ENCODE data around the gene ZNF888. TPM values are rescaled to one million over a fixed set of nuclear protein-coding genes. Genes with fewer than 3 reads are reported as not detected.

Gene ZNF888
- total and polyA plus RNA-seq, 9 of the 15 experiments (the other 6 are each of a cell fraction or from before 2014, with no cell fraction given), result 1.6 to 13.3 (median 9.9) TPM

DNA sequence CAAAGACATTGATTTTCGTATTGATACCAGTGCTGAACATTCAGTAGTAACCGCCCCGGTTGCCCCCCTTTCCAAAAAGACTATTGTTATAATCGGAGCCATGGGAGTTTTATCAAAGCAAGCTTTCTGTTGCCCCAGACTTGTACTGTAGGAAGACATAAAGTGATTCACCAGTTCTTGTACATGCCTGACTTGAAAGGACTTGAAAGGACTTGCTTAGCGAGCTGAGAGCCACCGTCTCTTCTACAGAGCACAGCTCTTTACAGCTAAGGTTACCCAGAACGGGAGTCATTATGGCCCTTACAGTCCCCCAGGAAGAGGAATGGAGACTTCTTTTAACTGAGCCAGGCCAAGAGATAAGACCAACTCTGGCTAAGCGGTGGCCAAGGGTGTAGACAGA is 34.4 kb upstream of the ZNF888 start:
- no peak for ATAC-seq
- 81% methylated on average over 8 of the region's 8 CpGs for WGBS (ENCODE audit: insufficient coverage, low coverage, missing lambda C conversion rate)
- in situ Hi-C loops (cut with MboI) (no loop called here), intact Hi-C loops (cut with micrococcal nuclease) (no loop called here)
- H3K9me1 ChIP-seq (ENCODE audit: control insufficient read depth, insufficient read depth, low read length), result no peaks in the 10 kb centered on the region
- no peaks in the 10 kb centered on the region for H4K20me1 ChIP-seq (replicated peaks; ENCODE audit: control insufficient read depth, insufficient read depth, low read length)
- peaks cover 69% of the 10 kb centered on the region for H3K36me3 ChIP-seq (ENCODE audit: control insufficient read depth, insufficient read depth, low read length)
- peaks cover 30% of the 10 kb centered on the region for H3K9me3 ChIP-seq (replicated peaks; ENCODE audit: control insufficient read depth, insufficient read depth, low read depth, low read length)
- H3K4me3 ChIP-seq, result no peak overlapping the region
- FAIRE-seq, result no peak
- ChIA-PET CTCF (ENCODE audit: low intra/inter-chr PET ratio) (interaction anchor here (0.6 kb wide), 1 partner anchor 36 kb away, joined by 3 read pairs; no protein-coding TSS in a partner anchor), POLR2A (no interaction called here)
- no peak for DNase-seq (ENCODE audit: extremely low read depth in 1 of 4, low spot score in 3 of 4)
- no peak overlapping the region for H3K9ac ChIP-seq (ENCODE audit: insufficient read depth in 1 of 2, low read depth in 2 of 2, low read length in 2 of 2)
- BruUV-seq (replicated peaks), result no TSS peak
- H3K27ac ChIP-seq (ENCODE audit: extremely low read depth, low read depth, low read length), result no peak overlapping the region
- H3K79me2 ChIP-seq (ENCODE audit: control insufficient read depth, insufficient read depth, low read length), result peaks cover 51% of the 10 kb centered on the region
- H3K27me3 ChIP-seq (ENCODE audit: control insufficient read depth in 2 of 2, insufficient read depth in 2 of 2, low read length in 2 of 2), result no peaks in the 10 kb centered on the region
- peaks cover 0 to 8% of the 10 kb centered on the region in 2 experiments; a peak in 3 of 5 replicates for H3K4me1 ChIP-seq (replicated peaks in 1 of 2; ENCODE audit: control insufficient read depth in 2 of 2, insufficient read depth in 2 of 2, low read length in 2 of 2)
- no peak overlapping the region for H3K4me2 ChIP-seq (ENCODE audit: insufficient read depth, low read length)
- H2AFZ ChIP-seq (ENCODE audit: low read depth, low read length), result no peak overlapping the region
- TF ChIP-seq, protein P1, sequence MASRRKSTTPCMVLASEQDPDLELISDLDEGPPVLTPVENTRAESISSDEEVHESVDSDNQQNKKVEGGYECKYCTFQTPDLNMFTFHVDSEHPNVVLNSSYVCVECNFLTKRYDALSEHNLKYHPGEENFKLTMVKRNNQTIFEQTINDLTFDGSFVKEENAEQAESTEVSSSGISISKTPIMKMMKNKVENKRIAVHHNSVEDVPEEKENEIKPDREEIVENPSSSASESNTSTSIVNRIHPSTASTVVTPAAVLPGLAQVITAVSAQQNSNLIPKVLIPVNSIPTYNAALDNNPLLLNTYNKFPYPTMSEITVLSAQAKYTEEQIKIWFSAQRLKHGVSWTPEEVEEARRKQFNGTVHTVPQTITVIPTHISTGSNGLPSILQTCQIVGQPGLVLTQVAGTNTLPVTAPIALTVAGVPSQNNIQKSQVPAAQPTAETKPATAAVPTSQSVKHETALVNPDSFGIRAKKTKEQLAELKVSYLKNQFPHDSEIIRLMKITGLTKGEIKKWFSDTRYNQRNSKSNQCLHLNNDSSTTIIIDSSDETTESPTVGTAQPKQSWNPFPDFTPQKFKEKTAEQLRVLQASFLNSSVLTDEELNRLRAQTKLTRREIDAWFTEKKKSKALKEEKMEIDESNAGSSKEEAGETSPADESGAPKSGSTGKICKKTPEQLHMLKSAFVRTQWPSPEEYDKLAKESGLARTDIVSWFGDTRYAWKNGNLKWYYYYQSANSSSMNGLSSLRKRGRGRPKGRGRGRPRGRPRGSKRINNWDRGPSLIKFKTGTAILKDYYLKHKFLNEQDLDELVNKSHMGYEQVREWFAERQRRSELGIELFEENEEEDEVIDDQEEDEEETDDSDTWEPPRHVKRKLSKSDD (conservative IDR thresholded peaks at IDR 0.05; ENCODE audit: low read length), result no peak
- no peak for TF ChIP-seq YY1 (IDR thresholded peaks at IDR 0.05; ENCODE audit: borderline replicate concordance in 1 of 3, control insufficient read depth in 1 of 3, extremely low read depth in 1 of 3, insufficient read depth in 3 of 3, insufficient read length in 1 of 3, insufficient replicate concordance in 2 of 3, low read depth in 1 of 3, low read length in 2 of 3)
- no peak for TF ChIP-seq NFRKB (IDR thresholded peaks at IDR 0.05; ENCODE audit: low read depth)
- no peak for TF ChIP-seq ZNF263 (CRISPR knock-in tag; IDR thresholded peaks at IDR 0.05; ENCODE audit: borderline replicate concordance)
- no peak for TF ChIP-seq ZNF12 (CRISPR knock-in tag; IDR thresholded peaks at IDR 0.05)
- TF ChIP-seq PCBP1 (IDR thresholded peaks at IDR 0.05; ENCODE audit: low read depth, low read length, poor library complexity, severe bottlenecking), result no peak
- TF ChIP-seq, protein P2, sequence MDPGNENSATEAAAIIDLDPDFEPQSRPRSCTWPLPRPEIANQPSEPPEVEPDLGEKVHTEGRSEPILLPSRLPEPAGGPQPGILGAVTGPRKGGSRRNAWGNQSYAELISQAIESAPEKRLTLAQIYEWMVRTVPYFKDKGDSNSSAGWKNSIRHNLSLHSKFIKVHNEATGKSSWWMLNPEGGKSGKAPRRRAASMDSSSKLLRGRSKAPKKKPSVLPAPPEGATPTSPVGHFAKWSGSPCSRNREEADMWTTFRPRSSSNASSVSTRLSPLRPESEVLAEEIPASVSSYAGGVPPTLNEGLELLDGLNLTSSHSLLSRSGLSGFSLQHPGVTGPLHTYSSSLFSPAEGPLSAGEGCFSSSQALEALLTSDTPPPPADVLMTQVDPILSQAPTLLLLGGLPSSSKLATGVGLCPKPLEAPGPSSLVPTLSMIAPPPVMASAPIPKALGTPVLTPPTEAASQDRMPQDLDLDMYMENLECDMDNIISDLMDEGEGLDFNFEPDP (CRISPR knock-in tag; IDR thresholded peaks at IDR 0.05), result no peak
- TF ChIP-seq, protein P3, sequence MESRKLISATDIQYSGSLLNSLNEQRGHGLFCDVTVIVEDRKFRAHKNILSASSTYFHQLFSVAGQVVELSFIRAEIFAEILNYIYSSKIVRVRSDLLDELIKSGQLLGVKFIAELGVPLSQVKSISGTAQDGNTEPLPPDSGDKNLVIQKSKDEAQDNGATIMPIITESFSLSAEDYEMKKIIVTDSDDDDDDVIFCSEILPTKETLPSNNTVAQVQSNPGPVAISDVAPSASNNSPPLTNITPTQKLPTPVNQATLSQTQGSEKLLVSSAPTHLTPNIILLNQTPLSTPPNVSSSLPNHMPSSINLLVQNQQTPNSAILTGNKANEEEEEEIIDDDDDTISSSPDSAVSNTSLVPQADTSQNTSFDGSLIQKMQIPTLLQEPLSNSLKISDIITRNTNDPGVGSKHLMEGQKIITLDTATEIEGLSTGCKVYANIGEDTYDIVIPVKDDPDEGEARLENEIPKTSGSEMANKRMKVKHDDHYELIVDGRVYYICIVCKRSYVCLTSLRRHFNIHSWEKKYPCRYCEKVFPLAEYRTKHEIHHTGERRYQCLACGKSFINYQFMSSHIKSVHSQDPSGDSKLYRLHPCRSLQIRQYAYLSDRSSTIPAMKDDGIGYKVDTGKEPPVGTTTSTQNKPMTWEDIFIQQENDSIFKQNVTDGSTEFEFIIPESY (CRISPR knock-in tag; IDR thresholded peaks at IDR 0.05), result no peak
- TF ChIP-seq, protein P4, sequence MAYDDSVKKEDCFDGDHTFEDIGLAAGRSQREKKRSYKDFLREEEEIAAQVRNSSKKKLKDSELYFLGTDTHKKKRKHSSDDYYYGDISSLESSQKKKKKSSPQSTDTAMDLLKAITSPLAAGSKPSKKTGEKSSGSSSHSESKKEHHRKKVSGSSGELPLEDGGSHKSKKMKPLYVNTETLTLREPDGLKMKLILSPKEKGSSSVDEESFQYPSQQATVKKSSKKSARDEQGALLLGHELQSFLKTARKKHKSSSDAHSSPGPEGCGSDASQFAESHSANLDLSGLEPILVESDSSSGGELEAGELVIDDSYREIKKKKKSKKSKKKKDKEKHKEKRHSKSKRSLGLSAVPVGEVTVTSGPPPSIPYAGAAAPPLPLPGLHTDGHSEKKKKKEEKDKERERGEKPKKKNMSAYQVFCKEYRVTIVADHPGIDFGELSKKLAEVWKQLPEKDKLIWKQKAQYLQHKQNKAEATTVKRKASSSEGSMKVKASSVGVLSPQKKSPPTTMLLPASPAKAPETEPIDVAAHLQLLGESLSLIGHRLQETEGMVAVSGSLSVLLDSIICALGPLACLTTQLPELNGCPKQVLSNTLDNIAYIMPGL (CRISPR knock-in tag; IDR thresholded peaks at IDR 0.05), result no peak
- TF ChIP-seq, protein P5, sequence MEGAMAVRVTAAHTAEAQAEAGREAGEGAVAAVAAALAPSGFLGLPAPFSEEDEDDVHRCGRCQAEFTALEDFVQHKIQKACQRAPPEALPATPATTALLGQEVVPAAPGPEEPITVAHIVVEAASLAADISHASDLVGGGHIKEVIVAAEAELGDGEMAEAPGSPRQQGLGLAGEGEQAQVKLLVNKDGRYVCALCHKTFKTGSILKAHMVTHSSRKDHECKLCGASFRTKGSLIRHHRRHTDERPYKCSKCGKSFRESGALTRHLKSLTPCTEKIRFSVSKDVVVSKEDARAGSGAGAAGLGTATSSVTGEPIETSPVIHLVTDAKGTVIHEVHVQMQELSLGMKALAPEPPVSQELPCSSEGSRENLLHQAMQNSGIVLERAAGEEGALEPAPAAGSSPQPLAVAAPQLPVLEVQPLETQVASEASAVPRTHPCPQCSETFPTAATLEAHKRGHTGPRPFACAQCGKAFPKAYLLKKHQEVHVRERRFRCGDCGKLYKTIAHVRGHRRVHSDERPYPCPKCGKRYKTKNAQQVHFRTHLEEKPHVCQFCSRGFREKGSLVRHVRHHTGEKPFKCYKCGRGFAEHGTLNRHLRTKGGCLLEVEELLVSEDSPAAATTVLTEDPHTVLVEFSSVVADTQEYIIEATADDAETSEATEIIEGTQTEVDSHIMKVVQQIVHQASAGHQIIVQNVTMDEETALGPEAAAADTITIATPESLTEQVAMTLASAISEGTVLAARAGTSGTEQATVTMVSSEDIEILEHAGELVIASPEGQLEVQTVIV (CRISPR knock-in tag; IDR thresholded peaks at IDR 0.05; ENCODE audit: borderline replicate concordance), result no peak
